ENCODE data around the gene UCN3.

The UCN3 gene

GRCh38 chr10:5364890-5365338, at the start of gene UCN3:
Gene UCN3 (plus strand): TSS chr10:5364966. CDS start chr10:5373721, 8,755 bp downstream.
- no peak for TF ChIP-seq CTCF (IDR thresholded peaks at IDR 0.05; ENCODE audit: low read depth, low read length)
- no peak for DNase-seq (ENCODE audit: low read depth, low spot score)
- H3K4me3 ChIP-seq (ENCODE audit: low read depth, low read length), result no peak within 1 kb of the TSS
- in situ Hi-C loops (cut with HindIII; ENCODE audit: low sequenced_read_pairs), result no loop called here

- no peak overlapping the region for H3K4me3 ChIP-seq (ENCODE audit: low read depth, low read length)
- peak; percentile 70 for DNase-seq (ENCODE audit: low read depth, low spot score)
Observed at GRCh38 chr10:5317547-5318107, 47.1 kb upstream of the UCN3 start.

GRCh38 chr10:5318148-5318547, 46.6 kb upstream of the UCN3 start:
- H3K4me3 ChIP-seq (ENCODE audit: low read depth, low read length), result no peak overlapping the region
- DNase-seq (ENCODE audit: low read depth, low spot score), result no peak
- TF ChIP-seq CTCF (IDR thresholded peaks at IDR 0.05; ENCODE audit: low read depth, low read length), result no peak
- in situ Hi-C loops (cut with HindIII; ENCODE audit: low sequenced_read_pairs), result no loop called here

More at GRCh38 chr10:5317547-5318107, 47.1 kb upstream of the UCN3 start:
- in situ Hi-C loops (cut with HindIII; ENCODE audit: low sequenced_read_pairs), result no loop called here
- no peak for TF ChIP-seq CTCF (IDR thresholded peaks at IDR 0.05; ENCODE audit: low read depth, low read length)

- DNase-seq (ENCODE audit: low read depth, low spot score), result no peak
- in situ Hi-C loops (cut with HindIII; ENCODE audit: low sequenced_read_pairs), result no loop called here
- no peak overlapping the region for H3K4me3 ChIP-seq (ENCODE audit: low read depth, low read length)
- no peak for TF ChIP-seq CTCF (IDR thresholded peaks at IDR 0.05; ENCODE audit: low read depth, low read length)
Observed at GRCh38 chr10:5319863-5320262, 44.9 kb upstream of the UCN3 start.

- in situ Hi-C loops (cut with HindIII; ENCODE audit: low sequenced_read_pairs), result no loop called here
- TF ChIP-seq CTCF (IDR thresholded peaks at IDR 0.05; ENCODE audit: low read depth, low read length), result no peak
- H3K4me3 ChIP-seq (ENCODE audit: low read depth, low read length), result no peak overlapping the region
- DNase-seq (ENCODE audit: low read depth, low spot score), result no peak
Observed at GRCh38 chr10:5321273-5321672, 43.5 kb upstream of the UCN3 start.

- in situ Hi-C loops (cut with HindIII; ENCODE audit: low sequenced_read_pairs), result no loop called here
- no peak for DNase-seq (ENCODE audit: low read depth, low spot score)
- no peak for TF ChIP-seq CTCF (IDR thresholded peaks at IDR 0.05; ENCODE audit: low read depth, low read length)
- no peak overlapping the region for H3K4me3 ChIP-seq (ENCODE audit: low read depth, low read length)
Observed at GRCh38 chr10:5323446-5323845, 41.3 kb upstream of the UCN3 start.

Data from astrocyte of the spinal cord (primary cell).